Measurements from ENCODE around the gene RYK.

Gene RYK

DNA sequence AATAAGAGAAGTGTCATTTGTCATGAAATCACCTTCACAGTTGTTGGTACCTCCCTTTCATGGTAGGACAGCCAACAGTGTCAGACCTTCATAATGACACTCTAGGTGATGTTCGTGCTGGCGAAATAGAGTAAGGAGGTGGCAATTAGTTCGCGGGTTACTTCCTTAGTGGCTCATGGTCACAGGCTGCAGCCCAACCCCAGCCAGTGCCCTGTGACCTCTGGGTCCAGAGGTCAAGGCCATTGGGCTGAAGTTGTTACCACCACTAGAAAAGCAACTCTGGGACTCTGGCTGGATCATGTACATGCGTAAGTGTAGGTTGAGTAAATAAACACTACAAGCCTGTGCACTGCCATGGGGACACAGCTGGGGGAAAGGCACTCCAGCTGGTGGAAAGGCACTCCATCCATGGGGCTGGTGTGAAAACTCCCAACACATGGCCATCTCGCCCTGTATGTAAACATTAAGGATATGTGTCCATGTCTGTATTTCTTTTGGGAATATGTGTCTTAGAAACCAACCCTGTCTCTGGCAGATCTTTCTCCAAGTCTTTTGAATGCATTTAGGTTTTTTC is 106.7 kb downstream of the RYK start:
- WGBS (ENCODE audit: extremely low coverage, insufficient coverage, low lambda C conversion rate): no CpG with 5 or more reads among the region's 6 CpGs
- no peaks in the 10 kb centered on the region for H3K36me3 ChIP-seq (ENCODE audit: control insufficient read depth, insufficient read depth, low read length)

GRCh38 chr3:134136604-134137003 is 114.1 kb downstream of the RYK start:
- Histone ChIP-seq H3K23ac (ENCODE audit: low read length) (no peak overlapping the region), H3K9ac (ENCODE audit: low read length) (no peak overlapping the region), H3K79me1 (ENCODE audit: low read length) (no peaks in the 10 kb centered on the region), H4K8ac (ENCODE audit: low read depth, low read length) (no peak overlapping the region), H2BK5ac (ENCODE audit: low read length) (no peak overlapping the region), H2AK5ac (ENCODE audit: low read length) (no peak overlapping the region), H2BK120ac (ENCODE audit: low read depth, low read length) (no peak overlapping the region), H3K27me3 (ENCODE audit: insufficient read depth, low read length, poor library complexity) (no peaks in the 10 kb centered on the region), H3K4me2 (ENCODE audit: low read length) (no peak overlapping the region), H3K18ac (ENCODE audit: low read length) (no peak overlapping the region), H3K4me1 (ENCODE audit: control insufficient read depth, low read depth, low read length) (no peaks in the 10 kb centered on the region), H4K5ac (ENCODE audit: low read length) (no peak overlapping the region), H2BK15ac (replicated peaks; ENCODE audit: low read depth) (no peak overlapping the region), H3K27ac (ENCODE audit: low read depth, low read length) (no peak overlapping the region), H3K56ac (ENCODE audit: low read length) (no peak overlapping the region), H3K4me3 (ENCODE audit: low read length) (no peak overlapping the region), H3K79me2 (ENCODE audit: control insufficient read depth, insufficient read depth, low read length) (no peaks in the 10 kb centered on the region), H3K36me3 (ENCODE audit: control insufficient read depth, insufficient read depth, low read length) (no peaks in the 10 kb centered on the region), H3K4ac (ENCODE audit: low read depth, low read length) (no peak overlapping the region)
- DNase-seq: no peak
- no CpG with 5 or more reads among the region's 3 CpGs for WGBS (ENCODE audit: extremely low coverage, insufficient coverage, low lambda C conversion rate)

More for the DNA sequence above, 106.7 kb downstream of the RYK start:
- DNase-seq: no peak
- Histone ChIP-seq H3K9ac (ENCODE audit: low read length) (no peak overlapping the region), H4K5ac (ENCODE audit: low read length) (no peak overlapping the region), H3K27me3 (ENCODE audit: insufficient read depth, low read length, poor library complexity) (no peaks in the 10 kb centered on the region), H3K23ac (ENCODE audit: low read length) (no peak overlapping the region), H3K27ac (ENCODE audit: low read depth, low read length) (no peak overlapping the region), H3K79me1 (ENCODE audit: low read length) (no peaks in the 10 kb centered on the region), H3K4me1 (ENCODE audit: control insufficient read depth, low read depth, low read length) (no peaks in the 10 kb centered on the region), H3K56ac (ENCODE audit: low read length) (no peak overlapping the region), H3K4me3 (ENCODE audit: low read length) (no peak overlapping the region), H3K79me2 (ENCODE audit: control insufficient read depth, insufficient read depth, low read length) (no peaks in the 10 kb centered on the region), H3K4ac (ENCODE audit: low read depth, low read length) (no peak overlapping the region), H2BK120ac (ENCODE audit: low read depth, low read length) (no peak overlapping the region), H4K8ac (ENCODE audit: low read depth, low read length) (no peak overlapping the region), H2BK5ac (ENCODE audit: low read length) (no peak overlapping the region), H2AK5ac (ENCODE audit: low read length) (no peak overlapping the region), H3K18ac (ENCODE audit: low read length) (no peak overlapping the region), H2BK15ac (replicated peaks; ENCODE audit: low read depth) (no peak overlapping the region), H3K4me2 (ENCODE audit: low read length) (no peak overlapping the region)

GRCh38 chr3:134134698-134135415 is 115.8 kb downstream of the RYK start:
- DNase-seq: no peak
- Histone ChIP-seq H3K4ac (ENCODE audit: low read depth, low read length) (no peak overlapping the region), H4K8ac (ENCODE audit: low read depth, low read length) (no peak overlapping the region), H3K4me3 (ENCODE audit: low read length) (no peak overlapping the region), H3K36me3 (ENCODE audit: control insufficient read depth, insufficient read depth, low read length) (no peaks in the 10 kb centered on the region), H3K56ac (ENCODE audit: low read length) (no peak overlapping the region), H3K27me3 (ENCODE audit: insufficient read depth, low read length, poor library complexity) (no peaks in the 10 kb centered on the region), H2BK120ac (ENCODE audit: low read depth, low read length) (no peak overlapping the region), H3K27ac (ENCODE audit: low read depth, low read length) (no peak overlapping the region), H3K79me1 (ENCODE audit: low read length) (no peaks in the 10 kb centered on the region), H3K4me1 (ENCODE audit: control insufficient read depth, low read depth, low read length) (no peaks in the 10 kb centered on the region), H4K5ac (ENCODE audit: low read length) (no peak overlapping the region), H3K4me2 (ENCODE audit: low read length) (no peak overlapping the region), H2BK5ac (ENCODE audit: low read length) (no peak overlapping the region), H3K79me2 (ENCODE audit: control insufficient read depth, insufficient read depth, low read length) (no peaks in the 10 kb centered on the region), H3K23ac (ENCODE audit: low read length) (no peak overlapping the region), H3K9ac (ENCODE audit: low read length) (no peak overlapping the region), H2AK5ac (ENCODE audit: low read length) (no peak overlapping the region), H3K18ac (ENCODE audit: low read length) (no peak overlapping the region), H2BK15ac (replicated peaks; ENCODE audit: low read depth) (no peak overlapping the region)
- WGBS (ENCODE audit: extremely low coverage, insufficient coverage, low lambda C conversion rate): no CpG with 5 or more reads among the region's 3 CpGs

GRCh38 chr3:134134240-134134639 is 116.4 kb downstream of the RYK start:
- Histone ChIP-seq H4K5ac (ENCODE audit: low read length) (no peak overlapping the region), H2AK5ac (ENCODE audit: low read length) (no peak overlapping the region), H3K79me1 (ENCODE audit: low read length) (no peaks in the 10 kb centered on the region), H4K8ac (ENCODE audit: low read depth, low read length) (no peak overlapping the region), H3K56ac (ENCODE audit: low read length) (no peak overlapping the region), H3K79me2 (ENCODE audit: control insufficient read depth, insufficient read depth, low read length) (no peaks in the 10 kb centered on the region), H3K4ac (ENCODE audit: low read depth, low read length) (no peak overlapping the region), H3K27ac (ENCODE audit: low read depth, low read length) (no peak overlapping the region), H3K4me2 (ENCODE audit: low read length) (no peak overlapping the region), H3K36me3 (ENCODE audit: control insufficient read depth, insufficient read depth, low read length) (no peaks in the 10 kb centered on the region), H3K27me3 (ENCODE audit: insufficient read depth, low read length, poor library complexity) (no peaks in the 10 kb centered on the region), H3K4me3 (ENCODE audit: low read length) (no peak overlapping the region), H2BK15ac (replicated peaks; ENCODE audit: low read depth) (no peak overlapping the region), H3K18ac (ENCODE audit: low read length) (no peak overlapping the region), H3K9ac (ENCODE audit: low read length) (no peak overlapping the region), H2BK5ac (ENCODE audit: low read length) (no peak overlapping the region), H2BK120ac (ENCODE audit: low read depth, low read length) (no peak overlapping the region), H3K23ac (ENCODE audit: low read length) (no peak overlapping the region), H3K4me1 (ENCODE audit: control insufficient read depth, low read depth, low read length) (no peaks in the 10 kb centered on the region)
- WGBS (ENCODE audit: extremely low coverage, insufficient coverage, low lambda C conversion rate): no CpG with 5 or more reads among the region's 1 CpG
- DNase-seq: peak; percentile 39

DNA sequence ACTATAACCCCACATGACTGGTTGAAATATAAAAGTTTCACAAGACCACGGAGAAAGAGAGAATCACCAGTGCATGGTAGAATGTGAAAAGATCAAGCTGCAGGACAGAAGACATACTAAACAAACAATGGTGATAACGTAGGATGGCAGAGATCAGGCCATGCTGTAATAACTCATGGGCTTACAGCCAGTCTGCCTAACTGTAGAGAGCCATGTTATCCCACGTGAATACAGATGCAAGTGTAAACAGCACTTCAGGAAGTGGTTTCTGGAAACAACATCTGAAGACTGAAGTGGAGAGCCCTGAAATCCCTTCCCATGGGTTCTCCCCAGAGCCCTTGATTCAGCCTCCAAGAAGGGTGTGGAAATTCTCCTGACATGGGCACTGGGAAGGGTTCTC is 117.7 kb downstream of the RYK start:
- Histone ChIP-seq H3K79me1 (ENCODE audit: low read length) (no peaks in the 10 kb centered on the region), H3K23ac (ENCODE audit: low read length) (no peak overlapping the region), H2BK120ac (ENCODE audit: low read depth, low read length) (no peak overlapping the region), H3K4me2 (ENCODE audit: low read length) (no peak overlapping the region), H3K4ac (ENCODE audit: low read depth, low read length) (no peak overlapping the region), H3K36me3 (ENCODE audit: control insufficient read depth, insufficient read depth, low read length) (no peaks in the 10 kb centered on the region), H3K56ac (ENCODE audit: low read length) (no peak overlapping the region), H2BK5ac (ENCODE audit: low read length) (no peak overlapping the region), H3K4me3 (ENCODE audit: low read length) (no peak overlapping the region), H3K27ac (ENCODE audit: low read depth, low read length) (no peak overlapping the region), H2BK15ac (replicated peaks; ENCODE audit: low read depth) (no peak overlapping the region), H3K27me3 (ENCODE audit: insufficient read depth, low read length, poor library complexity) (no peaks in the 10 kb centered on the region), H4K8ac (ENCODE audit: low read depth, low read length) (no peak overlapping the region), H3K9ac (ENCODE audit: low read length) (no peak overlapping the region), H3K79me2 (ENCODE audit: control insufficient read depth, insufficient read depth, low read length) (no peaks in the 10 kb centered on the region), H3K18ac (ENCODE audit: low read length) (no peak overlapping the region), H2AK5ac (ENCODE audit: low read length) (no peak overlapping the region), H4K5ac (ENCODE audit: low read length) (no peak overlapping the region), H3K4me1 (ENCODE audit: control insufficient read depth, low read depth, low read length) (no peaks in the 10 kb centered on the region)
- no peak for DNase-seq
- no CpG with 5 or more reads among the region's 3 CpGs for WGBS (ENCODE audit: extremely low coverage, insufficient coverage, low lambda C conversion rate)

GRCh38 chr3:134126153-134126552 is 124.5 kb downstream of the RYK start:
- no peak overlapping the region for H4K8ac ChIP-seq (ENCODE audit: low read depth, low read length)
- H3K56ac ChIP-seq (ENCODE audit: low read length): no peak overlapping the region
- DNase-seq: peak; percentile 14
- H4K5ac ChIP-seq (ENCODE audit: low read length): no peak overlapping the region
- no peaks in the 10 kb centered on the region for H3K4me1 ChIP-seq (ENCODE audit: control insufficient read depth, low read depth, low read length)
- H2AK5ac ChIP-seq (ENCODE audit: low read length): no peak overlapping the region
- no peak overlapping the region for H2BK15ac ChIP-seq (replicated peaks; ENCODE audit: low read depth)
- no peak overlapping the region for H3K27ac ChIP-seq (ENCODE audit: low read depth, low read length)
- H3K18ac ChIP-seq (ENCODE audit: low read length): no peak overlapping the region
- no peak overlapping the region for H3K23ac ChIP-seq (ENCODE audit: low read length)
- H2BK120ac ChIP-seq (ENCODE audit: low read depth, low read length): no peak overlapping the region
- H2BK5ac ChIP-seq (ENCODE audit: low read length): no peak overlapping the region
- no peak overlapping the region for H3K4me2 ChIP-seq (ENCODE audit: low read length)
- no peak overlapping the region for H3K4ac ChIP-seq (ENCODE audit: low read depth, low read length)
- no peaks in the 10 kb centered on the region for H3K27me3 ChIP-seq (ENCODE audit: insufficient read depth, low read length, poor library complexity)
- no peak overlapping the region for H3K9ac ChIP-seq (ENCODE audit: low read length)
- H3K79me2 ChIP-seq (ENCODE audit: control insufficient read depth, insufficient read depth, low read length): no peaks in the 10 kb centered on the region
- no CpG with 5 or more reads among the region's 1 CpG for WGBS (ENCODE audit: extremely low coverage, insufficient coverage, low lambda C conversion rate)
- no peaks in the 10 kb centered on the region for H3K79me1 ChIP-seq (ENCODE audit: low read length)
- no peak overlapping the region for H3K4me3 ChIP-seq (ENCODE audit: low read length)
- no peaks in the 10 kb centered on the region for H3K36me3 ChIP-seq (ENCODE audit: control insufficient read depth, insufficient read depth, low read length)

Data from mesendoderm (in vitro differentiated cells).